K562 (cell line): ENCODE measurements around the gene LGI4. TPM values are rescaled to one million over a fixed set of nuclear protein-coding genes. Genes with fewer than 3 reads are reported as not detected.
"Not testable (repeated sequence)": the region's sequence is repeated elsewhere in the genome, so short reads cannot be mapped to it uniquely, and the experiment has no call there.

Experiments
- ATAC-seq: fragments of 200-7000 bp; cut with Tn5 transposase; 3 replicates; pipeline ENCODE4 v1.9.1; 2020; ENCODE audit warnings: moderate library complexity
- BruUV-seq: library from RNA; stranded (reverse); fragments of 400-500 nt; replicated peaks from 2 replicates; lab custom pipeline; 2021; lab: Mats Ljungman, UMichigan
- CTCF ChIA-PET: fragments of 300-600 bp; formaldehyde crosslinking; extraction: SDS; loops from one replicate; lab custom pipeline; 2021; ENCODE audit warnings: low intra/inter-chr PET ratio; lab: Yijun Ruan, JAX
- POLR2A ChIA-PET: fragments of 300-600, 350-650 bp; sonication (Branson Sonifier 250); formaldehyde crosslinking; extraction: SDS; loops from one replicate; lab custom pipeline; 2021; ENCODE audit warnings: antibody characterized with exemption, inconsistent platforms; lab: Yijun Ruan, JAX
- DNase-seq, 4 experiments: peaks; one replicate each; pipeline versions ENCODE4 v3.0.0 to v3.0.0-alpha.2; 2011 to 2018; ENCODE audit warnings: low spot score in 3 of 4, mixed read lengths in 3 of 4; ENCODE audit errors: extremely low read depth in 1 of 4
- FAIRE-seq: peaks from 2 replicates; lab custom pipeline; 2011; peaks lifted over from hg19 to GRCh38; lab: Jason Lieb, UNC
- H2AFZ ChIP-seq: 2 replicates; pipeline ENCODE4 v1.6.0; 2011; ENCODE audit warnings: low read depth, low read length, control low read depth, inconsistent platforms
- H3K27ac ChIP-seq: fragments of 200-600 bp; 3 replicates; pipeline ENCODE4 v1.8.0; 2011; ENCODE audit warnings: low read depth, mild to moderate bottlenecking, control low read depth, inconsistent platforms, low read length, moderate library complexity, mixed read lengths; ENCODE audit errors: extremely low read depth
- H3K27me3 ChIP-seq, 2 experiments: fragments of 300-600 bp in 1 of 2; 2 replicates in 1 of 2; 3 replicates in 1 of 2; pipeline versions ENCODE4 v1.6.0 to v1.8.0; 2011; ENCODE audit warnings: inconsistent platforms in 2 of 2, low read length in 2 of 2, mild to moderate bottlenecking in 1 of 2, mixed read lengths in 1 of 2, moderate library complexity in 1 of 2; ENCODE audit not compliant: control insufficient read depth in 2 of 2, insufficient read depth in 2 of 2
- H3K36me3 ChIP-seq: fragments of 300-600 bp; 3 replicates; pipeline ENCODE4 v1.8.0; 2011; ENCODE audit warnings: mild to moderate bottlenecking, low read length, inconsistent platforms; ENCODE audit not compliant: control insufficient read depth, insufficient read depth
- H3K4me1 ChIP-seq, 2 experiments: fragments of 200-600 bp in 1 of 2; replicated peaks in 1 of 2; 2 replicates in 1 of 2; 3 replicates in 1 of 2; pipeline versions ENCODE4 v1.5.1 to v1.8.0; 2011; ENCODE audit warnings: inconsistent platforms in 2 of 2, low read length in 2 of 2, mild to moderate bottlenecking in 1 of 2, mixed read lengths in 1 of 2, moderate library complexity in 1 of 2; ENCODE audit not compliant: control insufficient read depth in 2 of 2, insufficient read depth in 2 of 2
- H3K4me2 ChIP-seq: 2 replicates; pipeline ENCODE4 v1.6.1; 2011; ENCODE audit warnings: low read length, control low read depth, inconsistent platforms, mixed read lengths; ENCODE audit not compliant: insufficient read depth
- H3K4me3 ChIP-seq: fragments of 200-600 bp; sonication (generic), shearing (Covaris generic); 2 replicates; pipeline ENCODE4 v1.5.1; 2016; ENCODE audit warnings: control low read depth, inconsistent platforms
- H3K79me2 ChIP-seq: fragments of 200-600 bp; 3 replicates; pipeline ENCODE4 v1.8.0; 2011; ENCODE audit warnings: low read length, inconsistent platforms; ENCODE audit not compliant: control insufficient read depth, insufficient read depth
- H3K9ac ChIP-seq, 2 experiments: 2 replicates each; pipeline versions ENCODE4 v1.6.0 to v1.6.1; 2011; ENCODE audit warnings: low read depth in 2 of 2, low read length in 2 of 2, control low read depth in 1 of 2, inconsistent platforms in 1 of 2, mild to moderate bottlenecking in 1 of 2, mixed read lengths in 1 of 2; ENCODE audit not compliant: insufficient read depth in 1 of 2
- H3K9me1 ChIP-seq: one replicate; pipeline ENCODE4 v1.6.0; 2011; ENCODE audit warnings: inconsistent platforms, mild to moderate bottlenecking, low read length, moderate library complexity; ENCODE audit not compliant: control insufficient read depth, insufficient read depth
- H3K9me3 ChIP-seq: replicated peaks from 2 replicates; pipeline ENCODE4 v1.5.1; 2011; ENCODE audit warnings: low read depth, low read length, inconsistent platforms; ENCODE audit not compliant: control insufficient read depth, insufficient read depth
- H4K20me1 ChIP-seq: replicated peaks from 2 replicates; pipeline ENCODE4 v1.6.1; 2011; ENCODE audit warnings: low read length, inconsistent platforms, mixed read lengths; ENCODE audit not compliant: control insufficient read depth, insufficient read depth
- ZBTB33 ChIP-seq: sonication (generic); formaldehyde crosslinking; IDR thresholded peaks from 2 replicates; pipeline ENCODE4 v1.8.1; 2023; ENCODE audit warnings: mild to moderate bottlenecking, missing genetic modification reagents
- WGBS: fragments of 100-300 bp; shearing (Covaris generic); methylation state at CpG from one replicate; pipeline ENCODE4 v1.1.6; 2016; ENCODE audit warnings: low coverage, mixed read lengths; ENCODE audit not compliant: insufficient coverage; ENCODE audit errors: missing lambda C conversion rate; 5-methylcytosine and 5-hydroxymethylcytosine counted together
- in situ Hi-C: fragments of 300-500 bp; cut with MboI; formaldehyde crosslinking; loops from 4 replicates; pipeline ENCODE4 v1.15.0; 2018; ENCODE audit warnings: inconsistent platforms, mixed read lengths
- intact Hi-C: fragments of 100-400 bp; cut with micrococcal nuclease; formaldehyde crosslinking; loops from 2 replicates; pipeline ENCODE4 v1.14.2; 2022
- polyA plus RNA-seq, 8 experiments: library from polyadenylated mRNA; depleted of rRNA in 4 of 8; stranded (reverse) in 5 of 8; unstranded in 3 of 8; fragments of >200 nt; fragmentation: Nextera tagmentation in 2 of 8; fragmentation: Illumina TruSeq in 1 of 8; extraction: Ambion mirVana in 2 of 8; extraction: Trizol in 1 of 8; gene quantifications; 2 replicates each; pipeline versions ENCODE4 v1.2.1 to v1.2.3, GENCODE V29; 2011 to 2014; ENCODE audit warnings: inconsistent platforms in 1 of 8, missing spikeins in 1 of 8
- total RNA-seq, 7 experiments: library from RNA; depleted of rRNA in 6 of 7; stranded (reverse); fragments of >200 nt in 6 of 7; fragmentation: Illumina TruSeq in 2 of 7; extraction: Trizol in 2 of 7; gene quantifications; 2 replicates each; pipeline versions ENCODE4 v1.2.1 to v1.2.3, GENCODE V29; 2011 to 2021; ENCODE audit warnings: low replicate concordance in 1 of 7

Gene LGI4
- total and polyA plus RNA-seq, 9 of the 15 experiments (the other 6 are each of a cell fraction or from before 2014, with no cell fraction given): 0.14 to 0.30 (median 0.24) TPM; not detected in 4

- BruUV-seq, H4K20me1 ChIP-seq, DNase-seq, POLR2A ChIA-PET, FAIRE-seq, H3K9me1 ChIP-seq, ATAC-seq, H3K4me3 ChIP-seq: not testable (repeated sequence)
- intact Hi-C loops: loop anchor here (5.0 kb wide), 2 partner anchors 54 to 94 kb away; partner anchors contain the start of gene LSR
- 89% methylated on average over 9 of the region's 10 CpGs for WGBS
- Histone ChIP-seq H3K36me3 (peaks cover 30% of the 10 kb centered on the region), H3K9ac (peak overlapping the region in 1 of 2 experiments; percentile 96; a peak in 1 of 4 replicates)
- TF ChIP-seq ZBTB33 (CRISPR knock-in tag): peak; percentile 41; the same call in 1 of the 2 replicates
- TF ChIP-seq, all 486 proteins: peak for 1; not testable (repeated sequence) for 485
- CTCF ChIA-PET, H2AFZ ChIP-seq, in situ Hi-C loops, H3K9me3 ChIP-seq, H3K27ac ChIP-seq, H3K27me3 ChIP-seq: not testable (repeated sequence)
- Histone ChIP-seq H3K4me2 (peak overlapping the region; percentile 95), H3K4me1 (peaks cover 13 to 44% of the 10 kb centered on the region in 2 experiments; a peak in 4 of 5 replicates), H3K79me2 (peaks cover 50% of the 10 kb centered on the region)
Observed at GRCh38 chr19:35153129-35153522, 18.3 kb upstream of the LGI4 start.
